ENCODE data around the gene DNLZ.
A peak's percentile ranks its signal among the peaks of the same experiment; 100 is the strongest.

Gene DNLZ

GRCh38 chr9:136329211-136329627, 34.3 kb downstream of the DNLZ start:
- H3K4me1 ChIP-seq (ENCODE audit: control insufficient read depth, insufficient read depth, low read length), result peaks cover 8% of the 10 kb centered on the region
- no peak overlapping the region for H3K4me3 ChIP-seq (ENCODE audit: low read depth, low read length)
- peak overlapping the region; percentile 66; the same call in 1 of the 2 replicates for H3K27ac ChIP-seq (ENCODE audit: extremely low read depth, low read depth, low read length)
- TF ChIP-seq ZNF274 (IDR thresholded peaks at IDR 0.05; ENCODE audit: low read length) (no peak), ZNF274 (tag by site-specific recombination; IDR thresholded peaks at IDR 0.05; ENCODE audit: borderline replicate concordance) (no peak), ZNF138 (tag by site-specific recombination; IDR thresholded peaks at IDR 0.05; ENCODE audit: borderline replicate concordance) (no peak), YY2 (tag by site-specific recombination; IDR thresholded peaks at IDR 0.05) (no peak), ZBTB49 (tag by site-specific recombination; IDR thresholded peaks at IDR 0.05; ENCODE audit: low read depth) (no peak), GLIS2 (tag by site-specific recombination; IDR thresholded peaks at IDR 0.05) (peak; percentile 47), ZBTB1 (tag by site-specific recombination; IDR thresholded peaks at IDR 0.05) (no peak), KLF9 (tag by site-specific recombination; IDR thresholded peaks at IDR 0.05; ENCODE audit: low read depth) (no peak), ZIC2 (tag by site-specific recombination; IDR thresholded peaks at IDR 0.05) (peak; percentile 89), ZNF354C (tag by site-specific recombination; IDR thresholded peaks at IDR 0.05; ENCODE audit: borderline replicate concordance, low read depth) (no peak), ZNF830 (tag by site-specific recombination; IDR thresholded peaks at IDR 0.05; ENCODE audit: low read depth) (no peak), GLIS1 (tag by site-specific recombination; IDR thresholded peaks at IDR 0.05) (peak; percentile 90), ZBTB7A (tag by site-specific recombination; IDR thresholded peaks at IDR 0.05; ENCODE audit: low read depth) (no peak), ZNF10 (tag by site-specific recombination; IDR thresholded peaks at IDR 0.05) (no peak), ZNF623 (tag by site-specific recombination; IDR thresholded peaks at IDR 0.05) (no peak), ZFHX2 (tag by site-specific recombination; conservative IDR thresholded peaks at IDR 0.05) (peak; percentile 93), EGR2 (tag by site-specific recombination; IDR thresholded peaks at IDR 0.05; ENCODE audit: low read depth) (peak; percentile 89), TCF7L2 (IDR thresholded peaks at IDR 0.05; ENCODE audit: borderline replicate concordance, low read depth, low read length) (no peak), ZNF544 (tag by site-specific recombination; IDR thresholded peaks at IDR 0.05) (no peak)
- H3K9me3 ChIP-seq (ENCODE audit: control insufficient read depth, insufficient read depth, low read depth, low read length), result no peaks in the 10 kb centered on the region
- CTCF ChIA-PET, result interaction anchor here (0.6 to 2.9 kb wide), 7 partner anchors 11 to 400 kb away, joined by 3 to 23 read pairs (median 3); no protein-coding TSS in a partner anchor
- POLR2A ChIA-PET, result interaction anchor here (0.7 to 2.0 kb wide), 3 partner anchors 17 to 42 kb away, joined by 3 to 6 read pairs (median 4); no protein-coding TSS in a partner anchor
- peaks cover 0 to 11% of the 10 kb centered on the region in 2 experiments; a peak in 1 of 3 replicates for H3K36me3 ChIP-seq (ENCODE audit: control insufficient read depth in 2 of 2, insufficient read depth in 1 of 2, low read length in 2 of 2)

GRCh38 chr9:136328622-136329041, 34.9 kb downstream of the DNLZ start:
- ChIA-PET POLR2A (interaction anchor here (0.8 to 2.0 kb wide), 3 partner anchors 18 to 42 kb away, joined by 3 to 8 read pairs (median 6); no protein-coding TSS in a partner anchor), CTCF (interaction anchor here (0.6 to 2.9 kb wide), 5 partner anchors 11 to 401 kb away, joined by 3 to 23 read pairs (median 3); no protein-coding TSS in a partner anchor)
- H3K9me3 ChIP-seq (ENCODE audit: control insufficient read depth, insufficient read depth, low read depth, low read length), result no peaks in the 10 kb centered on the region
- H3K4me1 ChIP-seq (ENCODE audit: control insufficient read depth, insufficient read depth, low read length), result peaks cover 8% of the 10 kb centered on the region
- H3K27ac ChIP-seq (ENCODE audit: extremely low read depth, low read depth, low read length), result peak overlapping the region; percentile 66; the same call in 1 of the 2 replicates
- H3K36me3 ChIP-seq (ENCODE audit: control insufficient read depth in 2 of 2, insufficient read depth in 1 of 2, low read length in 2 of 2), result peaks cover 0 to 9% of the 10 kb centered on the region in 2 experiments; a peak in 1 of 3 replicates
- H3K4me3 ChIP-seq (ENCODE audit: low read depth, low read length), result peak overlapping the region; percentile 58
- no peak for TF ChIP-seq ZNF202 (tag by site-specific recombination; IDR thresholded peaks at IDR 0.05; ENCODE audit: borderline replicate concordance)
- no peak for TF ChIP-seq PRDM2 (tag by site-specific recombination; IDR thresholded peaks at IDR 0.05; ENCODE audit: borderline replicate concordance)
- TF ChIP-seq ZNF391 (tag by site-specific recombination; IDR thresholded peaks at IDR 0.05; ENCODE audit: borderline replicate concordance, low read depth), result no peak
- TF ChIP-seq SP2 (tag by site-specific recombination; IDR thresholded peaks at IDR 0.05), result 0 out of 2 replicates have a peak, but pooled peaks have one; percentile 10
- TF ChIP-seq GLIS2 (tag by site-specific recombination; IDR thresholded peaks at IDR 0.05), result peak; percentile 7; the same call in 1 of the 2 replicates
- TF ChIP-seq ZNF37A (tag by site-specific recombination; IDR thresholded peaks at IDR 0.05), result no peak
- no peak for TF ChIP-seq KLF10 (tag by site-specific recombination; IDR thresholded peaks at IDR 0.05)
- no peak for TF ChIP-seq ZNF704 (tag by site-specific recombination; IDR thresholded peaks at IDR 0.05)
